Stimulated activated CD8-positive, alpha-beta memory T cell treated with anti-CD3 and anti-CD28 coated beads, Interleukin-7, amount 100 ng/mL, for 1 hour (primary cell): ENCODE data around the gene NRG4.
"Not testable (repeated sequence)": the region's sequence is repeated elsewhere in the genome, so short reads cannot be mapped to it uniquely, and the experiment has no call there.

ENCODE experiments used
- DNase-seq, 2 donors: peaks; one replicate each; pipeline ENCODE4 v3.0.0-alpha.2; 2020; ENCODE audit warnings: low read depth in 2 of 2

The NRG4 gene

DNA sequence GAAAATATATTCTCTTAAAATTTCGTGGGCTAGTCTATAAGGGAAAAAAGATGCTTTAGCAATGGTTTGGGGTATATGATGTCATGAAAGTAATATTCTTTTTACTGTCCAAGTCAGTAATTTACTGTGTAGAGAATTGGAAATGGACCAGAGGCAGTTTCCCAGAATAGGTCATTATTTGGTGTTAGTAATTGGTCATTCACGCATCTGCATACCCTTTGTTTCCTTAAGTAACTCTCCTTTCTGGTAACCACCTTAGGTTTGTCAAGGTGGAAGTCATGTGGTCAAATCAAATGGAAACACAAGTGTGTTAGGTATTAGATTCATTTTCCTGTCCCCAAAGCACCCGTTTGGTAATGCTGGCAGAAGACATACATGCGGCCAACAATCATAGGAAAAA lies 84.6 kb downstream of the NRG4 start:
- DNase-seq = no peak

- no peak for DNase-seq
Observed at GRCh38 chr15:75926931-75927330, 85.3 kb downstream of the NRG4 start.

- no peak for DNase-seq
Observed at GRCh38 chr15:75925440-75925839, 86.8 kb downstream of the NRG4 start.

- DNase-seq = no peak
Observed at GRCh38 chr15:75924576-75924975, 87.6 kb downstream of the NRG4 start.

DNA sequence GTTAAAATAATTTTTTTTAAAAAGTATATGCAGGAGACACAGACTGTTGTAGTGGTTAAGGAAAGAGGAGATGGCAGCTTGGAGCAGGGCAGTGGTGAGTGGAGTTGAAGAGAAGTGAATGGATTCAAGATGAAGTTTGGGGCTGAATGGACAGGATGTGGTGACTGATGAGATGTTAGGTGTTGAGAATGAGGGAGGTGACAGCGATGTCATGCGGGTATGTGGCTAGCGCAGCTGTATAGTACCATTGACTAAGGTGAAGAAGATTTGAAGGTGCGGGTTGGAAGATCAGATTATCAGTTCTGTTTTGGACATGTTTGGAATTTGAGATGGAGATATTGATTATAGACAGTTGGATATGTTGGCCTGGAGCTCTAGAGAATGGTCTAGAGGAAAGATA lies 88.5 kb downstream of the NRG4 start:
- DNase-seq = no peak

DNA sequence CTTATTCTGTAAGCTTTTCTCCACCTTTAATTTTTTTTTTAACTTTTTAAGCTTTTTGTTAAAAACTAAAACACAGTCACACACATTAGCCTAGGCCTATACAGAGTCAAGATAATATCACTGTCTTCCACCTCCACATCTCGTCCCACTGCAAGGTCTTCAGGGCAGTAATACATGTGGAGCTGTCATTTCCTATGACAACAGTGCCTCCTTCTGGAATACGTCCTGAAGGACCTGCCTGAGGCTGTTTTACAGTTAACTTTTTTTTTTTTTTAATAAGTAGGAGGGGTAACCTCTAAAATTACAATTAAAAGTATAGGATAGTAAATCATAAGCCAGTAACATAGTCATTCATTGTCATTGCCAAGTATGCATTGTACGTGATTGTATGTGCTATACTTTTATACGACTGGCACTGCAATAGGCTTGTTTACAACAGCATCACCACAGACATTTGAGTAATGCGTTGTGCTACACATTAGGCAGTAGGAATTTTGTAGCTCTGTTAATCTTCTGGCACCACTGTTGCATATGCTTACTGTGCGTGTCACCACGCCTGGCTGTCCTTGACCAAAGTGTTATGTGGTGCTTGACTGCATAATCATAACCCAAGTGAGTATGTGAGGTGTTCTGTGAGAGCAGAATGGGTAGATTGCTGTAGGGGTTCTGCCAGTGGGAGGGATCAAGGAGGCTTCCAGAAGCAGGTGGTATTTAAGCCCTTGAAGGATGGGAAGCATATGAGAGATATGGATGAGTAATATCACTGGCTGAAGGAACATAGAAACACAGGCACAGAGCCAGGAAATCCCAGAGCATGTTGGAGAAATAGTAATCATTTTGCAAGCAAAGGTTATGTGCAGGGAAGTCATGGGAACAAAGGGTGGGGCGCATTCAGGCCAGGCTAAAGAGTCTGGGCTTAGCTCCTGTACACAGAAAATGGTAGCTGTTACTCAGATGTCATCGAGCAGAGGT lies 90.2 kb downstream of the NRG4 start:
- no peak for DNase-seq

GRCh38 chr15:75920079-75920478 lies 92.1 kb downstream of the NRG4 start:
- DNase-seq = no peak

- no peak for DNase-seq
Observed at GRCh38 chr15:75918135-75918534, 94.1 kb downstream of the NRG4 start.

GRCh38 chr15:75916978-75917377 lies 95.2 kb downstream of the NRG4 start:
- DNase-seq = no peak

GRCh38 chr15:75910355-75910754 lies 101.9 kb downstream of the NRG4 start:
- DNase-seq = not testable (repeated sequence)

DNA sequence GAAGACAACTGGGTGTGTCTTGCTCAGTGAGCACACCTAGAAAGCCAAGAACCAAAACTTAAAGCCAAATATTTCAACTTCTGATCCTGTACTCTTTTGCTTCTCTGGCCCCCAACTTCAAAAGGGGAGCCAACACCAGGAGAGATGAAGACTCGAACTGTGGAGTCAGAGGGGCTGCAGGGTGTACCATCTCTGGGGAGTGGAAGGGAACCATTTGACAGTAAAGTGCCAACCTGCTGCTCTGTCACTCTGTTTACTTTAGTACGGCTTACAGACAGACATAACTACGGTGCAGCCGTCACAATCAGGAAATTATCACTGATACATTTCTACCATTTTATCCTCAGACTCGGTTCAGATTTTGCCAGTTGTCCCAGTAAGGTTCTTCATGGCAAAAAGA lies 107.0 kb downstream of the NRG4 start:
- DNase-seq = no peak

- peak; percentile 73 to 78 for DNase-seq
Observed at GRCh38 chr15:75903331-75904239, 108.6 kb downstream of the NRG4 start, which contains the start of gene FBXO22. FBXO22 (plus strand) TSS chr15:75903878; CDS start chr15:75903964, 86 bp downstream.

GRCh38 chr15:75902129-75902557 lies 110.1 kb downstream of the NRG4 start:
- DNase-seq = no peak

GRCh38 chr15:75900577-75900976 lies 111.6 kb downstream of the NRG4 start:
- DNase-seq = no peak

- DNase-seq = no peak
Observed at GRCh38 chr15:75895731-75896130, 116.5 kb downstream of the NRG4 start.

GRCh38 chr15:75891895-75892294 lies 120.3 kb downstream of the NRG4 start:
- no peak for DNase-seq
